HS-5 (cell line): ENCODE measurements around the gene RPS6KB1.
"Not testable (repeated sequence)": the region's sequence is repeated elsewhere in the genome, so short reads cannot be mapped to it uniquely, and the experiment has no call there.

Experiments
- DNase-seq: peaks from one replicate; pipeline ENCODE4 v3.0.0-alpha.2; 2012; ENCODE audit warnings: low read depth

RPS6KB1 gene

DNA sequence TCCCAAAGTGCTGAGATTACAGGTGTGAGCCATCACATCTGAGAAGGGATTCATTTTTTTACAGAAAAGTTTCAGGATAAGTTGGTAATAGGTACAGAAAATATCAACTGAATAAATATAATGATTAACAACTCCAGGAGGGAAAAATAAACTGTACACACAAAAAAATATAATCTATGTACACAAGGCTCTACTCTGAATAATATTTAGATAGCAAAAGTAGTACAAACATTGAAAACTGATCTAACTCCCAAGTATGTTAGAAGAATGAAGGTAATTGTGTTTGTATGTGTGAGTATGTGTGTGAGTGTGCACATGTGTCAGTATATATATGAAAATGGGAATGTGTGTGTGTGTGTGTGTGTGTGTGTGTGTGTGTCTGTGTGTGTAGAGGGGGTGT lies 20.6 kb upstream of the RPS6KB1 start:
- DNase-seq = no peak

DNA sequence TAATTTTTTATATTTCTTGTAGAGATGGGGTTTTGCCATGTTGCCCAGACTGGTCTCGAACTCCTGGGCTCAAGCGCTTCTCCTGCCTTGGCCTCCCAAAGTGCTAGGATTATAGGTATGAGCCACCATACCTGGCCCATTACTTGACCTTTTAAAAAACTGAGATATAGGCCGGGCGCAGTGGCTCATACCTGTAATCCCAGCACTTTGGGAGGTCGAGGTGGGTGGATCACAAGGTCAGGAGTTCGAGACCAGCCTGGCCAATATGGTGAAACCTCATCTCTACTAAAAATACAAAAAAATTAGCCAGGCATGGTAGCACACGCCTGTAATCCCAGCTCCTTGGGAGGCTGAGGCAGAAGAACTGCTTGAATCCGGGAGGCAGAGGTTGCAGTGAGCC lies 19.5 kb upstream of the RPS6KB1 start:
- DNase-seq = not testable (repeated sequence)

DNA sequence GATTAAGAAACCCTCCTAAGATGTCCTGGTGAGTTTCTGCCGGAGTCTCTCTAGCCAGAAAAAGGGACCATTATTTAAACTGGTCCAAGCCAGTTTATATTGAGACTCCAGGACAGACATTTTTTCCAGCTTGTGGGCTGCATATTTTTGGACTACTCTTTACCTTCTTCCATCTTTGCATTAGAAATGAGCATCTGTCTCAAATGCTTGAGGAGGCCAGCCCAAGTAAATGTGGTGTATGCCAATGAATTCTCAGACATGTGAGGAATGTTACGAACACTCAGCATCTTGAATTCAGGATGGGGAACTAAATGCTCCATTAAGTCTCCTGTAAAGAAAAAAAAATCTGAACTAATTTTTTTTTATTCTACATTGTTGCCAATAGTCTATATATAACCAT lies 18.5 kb upstream of the RPS6KB1 start:
- DNase-seq = no peak

DNA sequence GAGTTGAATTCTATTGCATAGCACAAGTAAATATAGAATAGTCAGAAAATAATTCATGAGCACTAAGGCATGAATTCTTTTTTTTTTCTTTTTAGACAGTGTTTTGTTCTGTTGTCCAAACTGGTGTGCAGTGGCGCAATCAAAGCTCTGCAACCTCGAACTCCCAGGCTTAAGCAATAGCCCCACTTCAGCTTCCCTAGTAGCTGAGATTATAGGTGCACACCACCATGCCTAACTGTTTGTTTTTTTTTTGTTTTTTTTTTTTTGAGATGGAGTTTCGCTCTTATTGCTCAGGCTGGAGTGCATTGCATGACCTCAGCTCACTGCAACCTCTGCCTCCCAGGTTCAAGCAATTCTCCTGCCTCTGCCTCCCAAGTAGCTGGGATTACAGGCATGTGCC lies 16.8 kb upstream of the RPS6KB1 start:
- DNase-seq = no peak

DNA sequence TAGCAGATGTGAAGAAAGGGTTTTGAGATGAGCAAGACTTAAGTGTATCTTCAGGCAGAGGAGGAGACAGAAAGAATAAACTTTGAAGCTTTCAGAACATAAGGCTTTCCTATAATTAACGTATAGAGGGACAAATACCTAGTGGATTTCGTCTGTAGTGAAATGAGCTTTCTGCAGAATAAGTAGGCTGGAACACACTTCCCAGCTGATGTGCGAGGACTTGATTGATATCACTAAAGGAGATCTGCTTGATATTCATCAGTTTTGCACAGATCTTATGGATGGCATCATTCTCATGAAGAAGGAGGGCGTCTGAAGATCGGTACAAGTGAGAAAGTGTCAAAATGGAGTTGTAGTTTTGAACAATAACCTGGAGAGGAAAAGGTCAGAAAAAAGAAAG lies 15.0 kb upstream of the RPS6KB1 start:
- DNase-seq = no peak

DNA sequence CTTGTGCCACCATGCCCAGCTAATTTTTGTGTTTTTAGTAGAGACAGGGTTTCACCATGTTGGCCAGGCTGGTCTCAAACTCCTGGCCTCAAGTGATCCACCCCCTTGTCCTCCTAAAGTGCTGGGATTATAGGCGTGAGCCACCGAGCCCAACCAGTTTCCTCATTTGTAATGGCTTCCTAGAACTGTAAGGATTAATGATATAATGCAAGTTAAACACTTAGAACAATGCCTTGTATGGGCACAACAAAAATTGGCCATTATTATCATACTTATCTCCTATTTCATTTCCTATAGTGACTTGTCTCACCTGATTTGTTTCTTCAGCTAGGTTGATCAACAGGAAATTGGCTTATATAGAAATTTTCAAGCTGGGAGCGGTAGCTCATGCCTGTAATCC lies 14.3 kb upstream of the RPS6KB1 start:
- DNase-seq = no peak

DNA sequence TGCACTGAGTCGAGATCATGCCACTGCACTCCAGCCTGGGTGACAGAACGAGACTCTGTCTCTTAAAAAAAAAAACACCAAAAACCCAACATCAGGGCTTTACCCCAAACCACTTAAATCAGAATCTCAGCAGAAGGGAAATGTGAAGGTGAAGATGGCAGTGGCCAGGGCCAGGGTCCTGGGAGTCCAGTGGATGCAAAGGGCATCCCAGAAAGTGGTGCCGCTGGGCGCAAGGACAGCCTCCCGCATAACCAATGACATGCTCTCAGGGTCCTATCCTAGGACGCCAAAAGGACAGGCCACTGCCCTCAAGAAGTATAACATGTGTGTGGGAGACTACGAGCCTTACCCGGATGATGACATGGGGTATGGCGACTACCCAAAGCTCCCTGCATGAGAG lies 8.1 kb upstream of the RPS6KB1 start:
- DNase-seq = no peak

DNA sequence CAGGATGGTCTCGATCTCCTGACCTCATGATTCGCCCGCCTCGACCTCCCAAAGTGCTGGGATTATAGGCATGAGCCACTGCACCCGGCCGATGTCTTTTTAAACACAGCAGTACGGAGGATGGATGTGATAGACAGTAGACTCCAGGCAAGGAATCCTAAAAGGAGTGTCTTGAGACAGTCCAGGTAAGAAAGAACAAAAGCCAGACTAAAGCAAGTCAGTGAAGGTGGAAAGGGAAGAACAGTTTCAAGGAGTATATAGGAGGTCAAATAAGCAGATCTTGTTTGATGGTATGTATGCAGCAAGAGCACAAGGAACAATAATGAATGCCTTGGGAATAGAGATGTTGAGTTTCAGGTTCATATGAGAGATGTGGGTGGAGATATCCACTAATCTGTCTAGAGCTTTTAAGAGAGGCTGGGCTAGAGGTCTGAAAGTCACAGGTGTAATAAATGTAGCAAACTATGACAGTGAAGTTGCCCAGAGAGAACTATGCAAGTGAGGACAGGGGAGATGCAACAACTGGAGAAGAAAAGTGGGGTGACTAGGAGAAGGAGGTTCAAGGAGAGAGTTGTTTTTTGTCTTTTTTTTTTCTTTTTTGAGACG lies 4.7 kb upstream of the RPS6KB1 start:
- no peak for DNase-seq

DNA sequence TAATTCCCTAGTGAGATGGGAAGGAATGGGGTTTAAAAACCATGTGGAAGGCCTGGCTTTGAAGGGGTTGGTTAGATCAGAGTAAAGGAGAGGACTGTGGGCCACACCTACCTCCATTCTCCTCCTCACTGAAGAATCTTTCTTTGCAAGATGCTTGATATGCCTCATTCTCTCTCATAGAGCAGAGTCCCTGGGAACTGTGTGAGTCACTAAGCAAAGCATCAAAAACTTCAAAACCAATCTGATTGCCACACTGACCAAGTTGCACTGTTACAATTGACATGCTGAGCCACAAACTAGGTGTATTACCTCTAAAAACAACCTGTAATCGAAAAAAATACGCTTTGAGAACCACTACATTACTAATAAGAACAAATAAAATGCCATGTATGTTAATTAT lies 2.2 kb upstream of the RPS6KB1 start:
- no peak for DNase-seq

DNA sequence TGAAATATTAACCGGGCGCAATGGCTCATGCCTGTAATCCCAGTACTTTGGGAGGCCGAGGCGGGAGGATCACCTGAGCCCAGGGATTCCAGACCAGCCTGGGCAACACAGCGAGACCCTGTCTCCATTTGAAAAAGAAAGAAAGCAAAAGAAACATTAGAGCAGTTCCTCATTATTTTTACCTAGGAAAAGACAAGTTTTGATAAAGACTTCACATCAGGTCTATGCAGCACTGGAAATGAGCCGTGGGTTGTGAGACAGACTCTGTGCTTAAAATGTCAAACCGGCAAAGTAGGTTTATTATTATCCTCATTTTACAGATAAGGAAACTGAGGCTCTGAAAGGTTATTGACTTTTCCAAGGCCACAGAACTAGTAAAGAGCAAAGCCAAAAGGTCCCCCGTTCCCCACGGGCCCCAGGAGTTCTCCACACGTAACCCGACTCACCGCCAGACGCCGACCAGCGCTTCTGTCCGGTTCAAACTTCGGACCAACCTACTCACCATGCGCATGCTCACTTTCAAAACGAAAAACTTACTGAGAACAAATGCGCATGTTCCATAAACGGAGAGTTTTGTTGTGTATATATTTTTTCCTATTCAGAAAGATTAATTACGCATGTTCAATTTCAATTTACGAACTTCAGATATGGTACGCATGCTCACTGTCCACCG lies 534 bp upstream of the RPS6KB1 start:
- no peak for DNase-seq

DNA sequence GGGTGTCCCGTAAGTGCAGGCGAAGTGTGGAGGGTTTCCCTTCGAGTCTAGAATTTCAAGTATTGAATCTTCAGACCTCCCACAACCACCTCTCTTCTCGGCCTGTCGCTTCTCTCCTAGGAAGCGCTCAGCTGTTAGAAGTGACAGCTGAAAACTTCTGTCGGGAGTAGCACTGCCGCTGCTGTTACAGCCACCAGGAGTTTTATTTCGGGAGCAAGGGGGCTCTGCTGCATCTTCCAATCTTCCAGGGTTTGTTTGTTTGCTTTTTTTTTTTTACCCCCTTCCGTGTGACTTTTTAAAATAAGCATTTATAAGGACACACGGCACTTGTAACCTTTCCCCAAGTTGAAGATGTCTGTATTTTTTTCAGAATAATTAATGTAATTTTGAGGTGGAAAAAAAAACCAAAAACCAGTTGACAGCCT lies 767 bp downstream of the RPS6KB1 start:
- no peak for DNase-seq

DNA sequence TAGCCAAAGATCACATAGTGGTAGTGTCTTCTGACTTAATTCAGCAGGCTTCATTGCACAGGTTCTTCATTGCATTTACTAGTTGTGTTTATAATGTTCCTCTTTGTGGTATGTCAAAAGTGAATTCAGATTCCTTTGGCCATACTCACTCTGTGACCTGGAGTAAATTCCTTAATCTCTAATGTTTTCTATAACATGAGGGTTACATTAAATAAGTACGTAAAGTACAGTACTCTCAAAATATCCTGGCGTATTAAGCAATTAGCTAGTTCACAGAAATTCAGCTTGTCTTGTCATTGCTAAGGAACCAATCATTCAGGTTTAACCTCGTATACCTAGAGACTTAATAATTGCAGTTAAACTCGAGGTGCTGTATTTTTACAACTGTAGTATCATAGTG lies 4.2 kb downstream of the RPS6KB1 start:
- no peak for DNase-seq

DNA sequence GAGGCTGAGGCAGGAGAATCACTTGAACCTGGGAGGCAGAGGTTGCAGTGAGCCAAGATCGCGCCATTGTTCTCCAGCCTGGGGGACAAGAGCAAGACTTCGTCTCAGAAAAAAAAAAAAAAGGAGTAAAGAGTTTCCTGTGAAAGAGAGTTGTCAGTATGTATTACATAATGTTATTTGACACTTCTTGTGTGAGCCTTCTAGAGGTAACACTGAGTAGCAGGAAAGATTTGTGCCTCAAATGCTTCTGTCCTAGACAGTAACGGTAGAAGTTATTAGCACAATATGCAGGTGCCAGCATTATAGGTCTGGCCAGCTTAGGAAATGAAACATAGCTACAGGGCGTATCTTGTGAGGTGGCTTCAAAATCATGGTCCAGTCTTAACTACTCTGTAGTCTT lies 6.2 kb downstream of the RPS6KB1 start:
- DNase-seq = no peak

DNA sequence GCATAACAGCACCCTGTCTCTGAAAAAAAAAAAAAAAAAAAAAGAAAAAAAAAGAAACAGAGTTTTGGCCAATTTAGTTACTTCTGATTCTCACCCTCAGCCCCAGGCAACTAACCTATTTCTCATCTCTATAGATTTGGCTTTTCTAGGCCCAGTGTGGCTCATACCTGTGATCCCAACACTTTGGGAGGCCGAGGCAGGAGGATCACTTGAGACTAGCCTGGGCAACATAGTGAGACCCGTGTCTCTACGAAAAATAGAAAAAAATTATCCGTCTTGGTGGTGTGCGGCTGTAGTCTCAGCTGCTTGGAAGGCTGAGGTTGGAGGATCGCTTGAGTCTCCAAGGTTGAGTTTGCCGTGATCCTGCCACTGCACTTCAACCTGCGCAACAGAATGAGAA lies 8.7 kb downstream of the RPS6KB1 start:
- DNase-seq = no peak

DNA sequence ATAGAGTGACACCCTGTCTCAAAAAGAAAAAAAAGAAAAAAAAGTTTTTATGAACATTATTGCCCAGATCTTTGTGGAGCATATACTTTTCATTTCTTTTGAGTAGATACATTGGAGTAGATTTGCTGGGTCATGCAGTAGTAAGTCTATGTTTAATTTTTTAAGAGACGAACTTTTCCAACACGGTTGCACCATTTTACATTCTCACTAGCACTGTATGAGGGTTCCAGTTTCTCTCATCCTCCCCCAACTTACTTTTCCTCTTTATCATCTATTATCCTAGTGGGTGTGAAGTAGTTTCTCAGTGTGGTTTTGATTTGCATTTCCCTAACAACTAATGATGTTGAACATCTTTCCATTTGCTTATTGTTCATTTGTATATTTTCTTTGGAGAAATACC lies 10.5 kb downstream of the RPS6KB1 start:
- DNase-seq = no peak

DNA sequence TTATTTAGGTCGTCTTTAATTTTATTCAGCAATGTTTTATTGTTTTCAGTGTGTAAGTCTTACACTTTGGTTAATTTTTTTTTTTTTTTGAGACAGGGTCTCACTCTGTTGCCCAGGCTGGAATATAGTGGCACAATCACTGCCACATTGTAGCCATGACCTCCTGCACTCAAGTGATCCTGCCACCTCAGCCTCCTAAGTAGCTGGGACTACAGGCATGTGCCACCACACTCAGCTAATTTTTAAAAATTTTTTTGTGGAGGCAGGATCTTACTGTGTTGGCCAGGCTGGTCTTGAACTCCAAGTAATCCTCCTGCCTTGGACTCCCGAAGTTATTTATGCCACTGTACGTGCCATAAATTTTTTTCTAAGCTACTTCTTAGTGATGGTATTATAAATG lies 14.5 kb downstream of the RPS6KB1 start:
- no peak for DNase-seq

DNA sequence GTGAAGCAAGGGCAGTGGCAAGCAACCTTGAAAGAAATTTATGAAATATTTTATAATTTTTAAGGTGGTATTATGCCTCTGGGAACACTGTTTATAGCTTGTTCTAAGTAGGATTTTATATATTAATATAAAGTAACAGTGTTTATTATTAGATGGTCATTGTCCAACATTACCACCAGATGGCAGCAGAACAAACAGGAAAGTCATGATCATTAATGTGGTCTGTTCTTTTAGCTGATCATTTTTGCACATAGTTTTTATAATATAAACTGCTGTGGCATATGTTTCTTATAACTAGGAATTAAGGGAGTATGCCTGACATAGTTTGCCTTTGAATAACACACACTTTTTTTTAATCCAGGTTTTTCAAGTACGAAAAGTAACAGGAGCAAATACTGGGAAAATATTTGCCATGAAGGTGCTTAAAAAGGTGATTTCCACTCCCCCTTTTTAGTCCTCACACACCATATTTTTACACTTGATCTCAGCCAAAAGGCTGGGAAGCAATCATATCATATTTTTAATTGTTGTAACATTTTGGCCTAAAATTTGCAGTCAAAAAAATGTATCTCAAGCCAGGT lies 21.4 kb downstream of the RPS6KB1 start:
- no peak for DNase-seq

DNA sequence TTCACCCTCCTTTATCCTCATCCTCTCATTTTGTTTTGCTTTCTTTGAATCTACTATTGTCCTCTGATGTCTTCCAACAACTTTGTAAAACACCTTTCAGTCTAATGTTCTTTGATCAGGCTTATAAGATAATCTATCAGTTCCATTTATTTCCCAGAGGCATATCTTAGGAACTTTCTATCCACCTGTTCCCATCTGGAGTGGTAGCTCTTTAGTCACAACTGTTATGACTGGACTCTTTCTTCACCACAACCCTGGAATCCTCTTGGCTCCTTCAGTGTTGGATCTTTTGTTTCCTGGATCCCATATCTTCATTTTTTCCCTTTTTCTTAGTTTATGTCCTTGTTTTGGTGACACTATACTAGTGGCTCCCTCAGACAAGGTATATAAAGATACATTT lies 23.5 kb downstream of the RPS6KB1 start:
- DNase-seq = no peak

DNA sequence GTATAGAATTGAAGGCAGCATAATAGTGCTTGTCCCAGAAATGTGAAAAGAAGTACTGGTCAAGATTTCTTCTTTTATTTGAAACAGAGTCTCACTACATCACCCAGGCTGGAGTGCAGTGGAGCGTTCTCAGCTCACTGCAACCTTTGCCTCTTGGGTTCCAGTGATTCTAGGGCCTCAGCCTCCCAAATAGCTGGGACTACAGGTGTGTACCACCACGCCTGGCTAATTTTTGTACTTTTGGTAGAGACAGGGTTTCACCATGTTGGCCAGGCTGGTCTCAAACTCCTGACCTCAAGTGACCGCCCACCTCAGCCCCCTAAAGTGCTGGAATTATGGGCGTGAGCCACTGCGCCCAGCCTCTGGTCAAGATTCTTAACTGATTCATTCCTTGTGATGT lies 27.7 kb downstream of the RPS6KB1 start:
- DNase-seq = not testable (repeated sequence)

DNA sequence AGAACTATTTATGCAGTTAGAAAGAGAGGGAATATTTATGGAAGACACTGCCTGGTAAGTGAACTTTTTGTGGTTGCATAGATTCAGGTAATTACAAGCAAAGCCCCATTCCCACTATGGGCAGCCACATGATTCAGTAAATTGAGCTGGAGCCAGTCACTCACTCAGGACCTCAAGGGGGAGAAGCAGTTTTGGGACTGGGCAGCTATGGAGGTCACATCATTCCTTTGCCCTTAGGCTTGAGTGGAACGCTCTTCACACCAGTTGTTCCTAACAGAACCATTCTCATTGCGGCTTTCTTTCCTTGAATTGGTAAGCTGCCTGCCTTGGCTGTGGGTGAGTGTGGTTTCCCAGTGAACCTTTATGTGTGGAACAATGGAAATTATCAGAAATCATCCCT lies 37.2 kb downstream of the RPS6KB1 start:
- not testable (repeated sequence) for DNase-seq

DNA sequence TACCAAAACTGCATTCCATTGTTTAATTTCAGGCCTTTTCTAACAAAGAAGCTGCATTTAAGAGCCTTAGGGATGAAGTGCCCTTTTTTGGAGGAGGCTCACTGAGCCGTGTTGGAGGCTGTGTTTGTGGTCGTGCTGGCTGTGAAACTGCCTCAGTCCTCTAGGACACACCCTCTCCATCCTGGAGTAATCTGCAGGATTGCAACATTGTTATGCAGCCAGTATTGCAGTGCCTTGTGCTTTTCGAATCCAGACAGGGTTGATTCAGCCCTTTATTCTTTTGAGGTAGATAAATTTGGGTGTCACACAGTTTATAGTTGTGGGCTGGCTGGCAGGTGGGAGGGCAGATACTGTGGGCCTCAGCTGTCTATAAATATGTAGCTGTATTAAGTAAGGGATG lies 37.8 kb downstream of the RPS6KB1 start:
- not testable (repeated sequence) for DNase-seq

DNA sequence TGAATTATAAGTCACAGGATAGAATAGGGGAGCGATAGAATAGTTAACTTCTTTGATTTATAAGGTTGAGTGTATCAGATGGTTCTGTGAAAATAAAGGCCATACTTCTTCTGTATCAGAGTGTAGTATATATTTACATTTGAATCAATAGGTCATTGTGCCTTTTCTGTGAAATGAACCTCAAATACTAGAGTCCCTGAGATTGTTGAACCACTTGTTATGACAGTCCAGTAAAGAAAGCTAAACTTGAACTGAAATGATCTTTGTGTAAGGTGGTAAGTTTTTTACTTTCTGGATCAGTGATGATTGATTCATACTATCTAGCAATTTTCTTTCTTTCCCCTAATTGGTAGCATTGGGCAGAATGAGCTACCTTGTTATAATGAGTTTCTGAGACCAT lies 40.4 kb downstream of the RPS6KB1 start:
- DNase-seq = not testable (repeated sequence)

DNA sequence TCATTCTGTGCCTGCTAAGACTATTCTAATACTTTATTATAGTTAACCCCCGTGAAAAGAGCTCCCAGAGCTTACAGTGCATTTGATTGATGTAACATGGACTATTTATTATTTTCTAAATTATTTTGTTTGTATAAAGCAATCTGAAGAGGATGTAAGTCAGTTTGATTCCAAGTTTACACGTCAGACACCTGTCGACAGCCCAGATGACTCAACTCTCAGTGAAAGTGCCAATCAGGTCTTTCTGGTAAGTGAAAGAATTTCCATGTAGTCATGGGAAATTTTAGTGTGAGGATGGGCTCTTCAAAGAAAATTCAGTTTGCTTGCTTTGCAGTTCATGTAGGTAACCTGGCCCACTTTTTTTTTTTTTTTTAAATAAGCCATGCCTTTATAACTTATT lies 47.8 kb downstream of the RPS6KB1 start:
- not testable (repeated sequence) for DNase-seq

DNA sequence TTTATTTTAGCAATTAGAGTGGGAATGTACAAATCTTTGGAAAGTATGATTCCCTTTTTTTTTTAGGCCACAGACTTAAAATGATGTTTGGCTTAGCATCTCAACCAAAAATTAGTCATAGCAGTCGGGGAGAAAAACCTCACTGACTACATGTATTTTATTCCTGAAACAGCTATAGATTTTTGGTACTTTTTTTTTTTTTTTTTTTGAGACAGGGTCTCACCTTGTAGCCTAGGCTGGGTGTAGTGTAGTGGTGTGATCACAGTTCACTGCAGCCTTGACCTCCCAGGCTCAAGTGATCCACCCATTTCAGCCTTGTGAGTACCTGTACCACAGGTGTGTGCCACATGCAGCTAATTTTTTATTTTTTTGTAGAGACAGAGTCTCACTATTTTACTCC lies 48.2 kb downstream of the RPS6KB1 start:
- DNase-seq = no peak
